ENCODE measurements around the gene PPP3CB.

DNA sequence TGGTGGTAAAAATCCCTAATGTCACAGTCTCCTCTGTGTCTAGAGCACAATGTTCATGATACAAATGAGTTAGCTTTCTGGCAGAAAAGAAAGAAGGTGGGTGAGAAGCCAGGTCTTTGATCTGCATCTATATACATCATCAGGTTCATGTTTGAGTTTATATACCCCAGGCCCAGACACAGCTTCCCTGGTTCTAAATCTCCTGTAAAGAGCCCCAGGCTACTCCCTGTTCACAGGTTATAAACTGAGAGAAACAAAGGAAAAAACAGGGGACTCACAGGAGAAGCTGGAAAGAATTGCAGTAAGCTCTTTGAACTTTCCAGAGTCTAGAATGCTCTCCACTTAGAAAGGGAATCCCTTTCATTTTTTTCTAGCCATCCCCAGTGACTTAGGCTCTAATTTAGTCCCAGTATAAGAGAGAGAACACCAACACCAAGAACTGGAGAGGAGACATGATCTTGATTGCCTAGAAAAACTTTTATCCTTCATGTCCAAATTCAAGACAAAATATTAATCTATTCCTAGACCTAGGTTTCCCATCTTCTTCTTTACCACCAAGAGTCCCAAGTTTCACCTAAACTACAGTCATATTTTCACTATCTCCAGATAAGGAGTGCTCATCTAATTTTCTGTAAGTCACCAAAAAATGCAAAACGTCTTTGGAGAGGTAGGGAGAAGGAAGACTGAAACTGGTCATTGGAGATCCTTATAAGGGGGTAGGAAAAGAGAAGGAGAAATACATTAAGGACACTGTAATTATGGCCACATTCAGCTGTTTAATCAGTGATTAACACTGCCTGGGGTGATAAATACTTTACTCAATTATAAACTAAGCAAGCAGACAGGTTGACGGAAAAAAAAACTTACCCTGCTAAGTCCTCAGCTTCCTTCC is 62.9 kb downstream of the PPP3CB start:
- TF ChIP-seq, protein P1, sequence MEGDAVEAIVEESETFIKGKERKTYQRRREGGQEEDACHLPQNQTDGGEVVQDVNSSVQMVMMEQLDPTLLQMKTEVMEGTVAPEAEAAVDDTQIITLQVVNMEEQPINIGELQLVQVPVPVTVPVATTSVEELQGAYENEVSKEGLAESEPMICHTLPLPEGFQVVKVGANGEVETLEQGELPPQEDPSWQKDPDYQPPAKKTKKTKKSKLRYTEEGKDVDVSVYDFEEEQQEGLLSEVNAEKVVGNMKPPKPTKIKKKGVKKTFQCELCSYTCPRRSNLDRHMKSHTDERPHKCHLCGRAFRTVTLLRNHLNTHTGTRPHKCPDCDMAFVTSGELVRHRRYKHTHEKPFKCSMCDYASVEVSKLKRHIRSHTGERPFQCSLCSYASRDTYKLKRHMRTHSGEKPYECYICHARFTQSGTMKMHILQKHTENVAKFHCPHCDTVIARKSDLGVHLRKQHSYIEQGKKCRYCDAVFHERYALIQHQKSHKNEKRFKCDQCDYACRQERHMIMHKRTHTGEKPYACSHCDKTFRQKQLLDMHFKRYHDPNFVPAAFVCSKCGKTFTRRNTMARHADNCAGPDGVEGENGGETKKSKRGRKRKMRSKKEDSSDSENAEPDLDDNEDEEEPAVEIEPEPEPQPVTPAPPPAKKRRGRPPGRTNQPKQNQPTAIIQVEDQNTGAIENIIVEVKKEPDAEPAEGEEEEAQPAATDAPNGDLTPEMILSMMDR (IDR thresholded peaks at IDR 0.05), result no peak
- TF ChIP-seq POLR2A (IDR thresholded peaks at IDR 0.05), result no peak

Data from ovary (tissue), 3 donors.